NCI-H146 treated with DMSO at 0.1 percent for 48 hours (cell line): Measurements from ENCODE around the gene SEC16A.

Experiments
- DNase-seq: peaks from one replicate; lab custom pipeline; 2025; ENCODE audit not compliant: unreplicated experiment; lab: John Stamatoyannopoulos, UW

The SEC16A gene

GRCh38 chr9:136482793-136483588 lies at the start of gene SEC16A:
SEC16A (minus strand) TSS chr9:136483040; CDS start chr9:136477615, 5,425 bp downstream.
- peak; percentile 92 for DNase-seq

- no peak for DNase-seq
These were observed 49.3 kb upstream of the SEC16A start for GRCh38 chr9:136531904-136532798.

- DNase-seq = no peak
These were observed 48.5 kb upstream of the SEC16A start for GRCh38 chr9:136531186-136531903.

- DNase-seq = no peak
These were observed 47.7 kb upstream of the SEC16A start for GRCh38 chr9:136530461-136531089.

- no peak for DNase-seq
These were observed 46.9 kb upstream of the SEC16A start for GRCh38 chr9:136529516-136530460.

GRCh38 chr9:136528716-136529341 lies 46.0 kb upstream of the SEC16A start:
- no peak for DNase-seq

- DNase-seq = peak; percentile 69
These were observed 45.2 kb upstream of the SEC16A start for GRCh38 chr9:136527721-136528710.

- no peak for DNase-seq
These were observed 44.3 kb upstream of the SEC16A start for GRCh38 chr9:136527131-136527530.

GRCh38 chr9:136526625-136527066 lies 43.8 kb upstream of the SEC16A start:
- peak; percentile 63 for DNase-seq

GRCh38 chr9:136525841-136526499 lies 43.1 kb upstream of the SEC16A start:
- DNase-seq = no peak

- no peak for DNase-seq
These were observed 42.4 kb upstream of the SEC16A start for GRCh38 chr9:136525207-136525606.

GRCh38 chr9:136522314-136523237 lies 39.7 kb upstream of the SEC16A start:
- DNase-seq = no peak

GRCh38 chr9:136521537-136521936 lies 38.7 kb upstream of the SEC16A start:
- no peak for DNase-seq

- DNase-seq = no peak
These were observed 37.3 kb upstream of the SEC16A start for GRCh38 chr9:136520053-136520540.

GRCh38 chr9:136519263-136520052 lies 36.6 kb upstream of the SEC16A start:
- no peak for DNase-seq
